GM18508 (cell line): ENCODE data around the gene SLC35A5.
"Not testable (repeated sequence)": the region's sequence is repeated elsewhere in the genome, so short reads cannot be mapped to it uniquely, and the experiment has no call there.

ENCODE experiments used
- ATAC-seq: cut with Tn5 transposase; IDR thresholded peaks from one replicate; pipeline ENCODE4 v1.9.1; 2021; ENCODE audit warnings: moderate number of reproducible peaks; ENCODE audit not compliant: insufficient read depth, unreplicated experiment

The SLC35A5 gene, protein sequence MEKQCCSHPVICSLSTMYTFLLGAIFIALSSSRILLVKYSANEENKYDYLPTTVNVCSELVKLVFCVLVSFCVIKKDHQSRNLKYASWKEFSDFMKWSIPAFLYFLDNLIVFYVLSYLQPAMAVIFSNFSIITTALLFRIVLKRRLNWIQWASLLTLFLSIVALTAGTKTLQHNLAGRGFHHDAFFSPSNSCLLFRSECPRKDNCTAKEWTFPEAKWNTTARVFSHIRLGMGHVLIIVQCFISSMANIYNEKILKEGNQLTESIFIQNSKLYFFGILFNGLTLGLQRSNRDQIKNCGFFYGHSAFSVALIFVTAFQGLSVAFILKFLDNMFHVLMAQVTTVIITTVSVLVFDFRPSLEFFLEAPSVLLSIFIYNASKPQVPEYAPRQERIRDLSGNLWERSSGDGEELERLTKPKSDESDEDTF

GRCh38 chr3:112561734-112562529 is at the start of gene SLC35A5, which contains the start of gene ATG3:
Gene SLC35A5 (plus strand): TSS chr3:112562045. CDS start chr3:112563404, 1,359 bp downstream.
Gene ATG3 (minus strand): TSS chr3:112561962. CDS start chr3:112561528, 434 bp downstream.
- peak; percentile 63 for ATAC-seq

- no peak for ATAC-seq
Observed at GRCh38 chr3:112512320-112512719, 49.5 kb upstream of the SLC35A5 start.

DNA sequence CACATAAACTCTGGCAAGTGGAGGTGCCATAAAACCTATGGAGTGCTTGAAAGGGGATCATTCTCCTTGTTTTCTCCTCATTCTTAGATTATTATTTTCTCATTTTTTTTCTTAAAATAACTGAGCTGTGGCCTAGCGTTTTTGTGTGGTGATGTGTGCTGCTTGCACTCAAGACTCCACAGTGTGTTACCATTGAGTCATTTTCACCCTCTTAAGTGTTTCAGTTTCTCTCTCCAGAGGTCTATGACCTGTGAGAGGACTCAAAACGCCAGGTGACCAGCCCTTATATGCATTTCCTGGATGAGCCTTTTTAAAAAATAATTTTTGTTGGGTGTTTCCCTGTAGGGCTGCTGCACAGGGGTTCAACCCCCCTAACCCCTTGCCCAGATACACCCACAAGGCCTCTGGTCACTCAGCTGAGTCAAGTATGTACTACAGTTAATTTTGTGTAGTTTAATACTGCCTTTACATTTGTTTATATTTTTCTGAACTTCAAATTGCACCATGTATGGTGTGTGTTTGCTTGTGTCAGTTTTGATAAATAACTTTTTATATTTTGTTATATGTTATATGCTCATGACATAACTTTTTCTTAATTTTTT is 47.2 kb upstream of the SLC35A5 start:
- peak; percentile 96 for ATAC-seq

GRCh38 chr3:112518970-112519369 is 42.9 kb upstream of the SLC35A5 start:
- not testable (repeated sequence) for ATAC-seq

- ATAC-seq, result peak; percentile 36
Observed at GRCh38 chr3:112519424-112520001, 42.3 kb upstream of the SLC35A5 start.

GRCh38 chr3:112524127-112524526 is 37.7 kb upstream of the SLC35A5 start:
- not testable (repeated sequence) for ATAC-seq

- no peak for ATAC-seq
Observed at GRCh38 chr3:112530573-112530972, 31.3 kb upstream of the SLC35A5 start.

- no peak for ATAC-seq
Observed at GRCh38 chr3:112531358-112531781, 30.5 kb upstream of the SLC35A5 start.

DNA sequence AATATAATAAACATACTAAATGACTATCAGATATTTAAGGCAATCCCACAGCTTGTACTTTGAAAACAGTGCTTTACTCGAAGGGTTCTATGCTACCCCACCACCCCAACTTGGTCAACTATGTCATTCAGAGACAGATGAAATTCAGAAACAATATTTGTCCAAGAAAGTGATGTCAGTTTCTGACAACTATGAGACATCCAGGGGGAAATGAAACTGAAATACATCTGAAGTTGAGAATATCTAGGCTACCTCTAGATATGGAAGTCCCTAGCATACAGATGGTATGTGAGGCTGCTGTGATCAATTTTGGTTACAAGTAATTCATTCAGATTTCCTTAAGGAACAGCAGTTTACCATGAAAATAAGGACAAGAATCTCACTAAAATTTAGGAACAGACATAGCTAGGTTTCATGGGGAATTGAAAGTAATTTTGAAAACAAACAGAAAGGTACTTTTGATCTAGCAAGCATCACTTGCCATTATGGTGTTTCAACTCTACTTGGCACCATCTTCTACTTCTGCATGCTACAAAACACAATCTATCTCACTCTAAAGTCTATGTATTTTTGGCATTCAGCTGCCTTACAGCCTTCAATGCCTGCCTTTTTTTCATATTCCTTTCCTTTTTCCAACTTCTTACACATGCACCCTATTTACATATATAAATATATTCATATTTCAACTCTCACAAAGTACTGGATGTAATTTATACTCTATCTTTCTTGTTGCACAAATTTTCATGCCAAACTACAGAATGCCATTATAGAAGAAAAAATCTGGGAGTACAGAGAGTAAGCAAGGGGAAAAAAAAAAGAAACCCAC is 21.8 kb upstream of the SLC35A5 start:
- peak; percentile 89 for ATAC-seq

GRCh38 chr3:112546216-112546759 is 15.6 kb upstream of the SLC35A5 start:
- ATAC-seq, result no peak

DNA sequence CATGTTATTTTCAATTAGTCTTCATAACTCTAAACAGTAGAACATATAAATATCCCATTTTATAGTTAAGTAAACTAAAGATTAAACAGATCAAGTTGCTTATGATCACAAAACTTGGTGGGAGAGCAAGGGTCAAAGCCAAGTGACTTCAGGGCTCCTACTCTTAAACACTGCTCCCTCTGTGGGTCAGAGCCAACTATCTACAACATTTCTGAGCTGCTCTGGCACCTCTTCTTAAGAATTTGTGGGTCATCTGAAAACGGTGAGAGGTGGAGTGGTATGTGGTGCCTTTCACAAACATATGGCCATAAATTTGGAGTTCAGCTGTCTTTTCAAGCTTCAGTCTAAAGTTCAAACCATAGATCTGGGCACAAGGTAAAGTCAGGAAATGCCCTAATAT is 11.0 kb upstream of the SLC35A5 start:
- ATAC-seq, result no peak

DNA sequence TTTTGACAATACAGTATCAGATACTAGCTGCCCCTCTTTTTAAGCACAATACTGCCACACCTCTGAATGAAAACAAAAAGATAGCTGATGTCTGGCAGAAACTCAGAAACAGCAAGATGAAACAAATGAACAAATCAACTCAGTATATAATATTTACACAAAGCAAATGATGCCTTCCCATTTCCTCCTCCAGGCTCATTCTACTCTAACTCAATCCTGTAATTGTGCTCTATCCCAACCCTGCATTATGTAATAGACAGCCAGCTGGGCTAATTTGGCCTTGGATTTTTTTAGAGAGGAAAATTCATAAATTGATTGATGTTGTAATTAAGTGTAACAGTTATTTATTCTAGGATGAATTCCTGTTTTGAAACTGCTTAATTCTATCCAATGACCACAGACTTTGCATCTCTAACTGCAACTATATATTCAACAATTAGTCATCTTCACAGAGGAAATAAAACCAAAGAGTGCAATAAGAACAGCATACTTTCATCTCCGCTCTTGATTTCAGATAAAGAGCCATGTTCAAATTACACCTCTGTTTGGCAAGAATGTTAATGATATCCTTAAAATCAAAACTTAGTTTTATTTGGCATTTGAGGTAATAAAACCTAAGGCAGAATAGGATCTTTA is 6.2 kb upstream of the SLC35A5 start:
- ATAC-seq, result no peak

- no peak for ATAC-seq
Observed at GRCh38 chr3:112557976-112558375, 3.9 kb upstream of the SLC35A5 start.

DNA sequence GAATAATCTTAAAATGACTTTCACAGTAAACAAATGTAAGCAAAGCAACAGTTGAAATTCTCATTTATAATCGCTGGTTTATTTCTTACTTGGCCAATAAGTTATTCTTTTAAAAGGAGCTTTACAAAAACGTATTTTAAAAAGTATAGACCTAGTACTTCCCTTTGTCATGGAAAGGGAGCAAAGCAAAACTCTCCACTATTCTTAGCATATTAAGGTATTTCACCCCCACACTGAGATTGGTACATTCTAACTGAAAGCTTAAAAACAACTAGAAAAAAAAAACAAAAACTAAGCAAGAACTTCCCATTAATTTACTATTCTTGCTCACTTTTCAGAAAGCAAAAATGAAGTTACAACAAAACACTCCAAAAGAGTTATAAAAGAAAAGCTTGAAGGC is 1.5 kb upstream of the SLC35A5 start:
- ATAC-seq, result no peak

DNA sequence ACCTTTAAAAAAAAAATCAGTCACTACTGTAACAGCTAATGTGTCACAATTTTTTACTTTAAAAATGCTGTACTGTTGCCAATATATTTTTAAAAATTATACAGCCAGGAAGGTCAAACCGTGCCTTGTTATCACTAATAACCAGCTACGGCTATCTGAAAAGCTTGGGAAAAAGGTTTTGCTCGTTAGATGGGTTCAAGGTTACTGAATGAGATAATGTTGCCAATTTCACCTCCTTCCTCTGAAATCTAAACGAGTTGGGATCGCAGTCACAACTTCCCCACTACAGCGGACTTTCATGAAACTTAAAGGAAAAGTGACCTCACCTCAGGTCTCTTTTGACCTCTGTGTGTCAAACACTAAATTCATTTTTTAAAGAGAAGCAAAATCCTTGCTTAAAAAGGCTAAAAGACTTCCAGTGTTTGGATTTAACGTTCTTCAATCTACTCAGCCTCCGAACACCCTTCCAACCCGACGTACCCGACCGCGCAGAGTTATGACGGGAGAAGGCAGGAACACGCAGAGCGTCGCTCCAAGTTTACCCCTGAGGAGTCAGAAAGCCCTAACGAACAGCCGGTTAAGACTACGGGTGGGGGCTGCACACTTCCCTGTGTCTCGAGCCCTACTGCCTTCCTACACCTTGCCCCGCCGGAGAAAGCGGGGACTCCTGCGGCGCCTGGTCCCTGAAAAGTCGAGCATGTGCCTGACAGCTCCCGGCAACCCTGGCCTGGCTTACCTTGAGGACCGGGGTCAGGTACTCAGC is 943 bp upstream of the SLC35A5 start:
- peak; percentile 9 for ATAC-seq

- peak; percentile 20 for ATAC-seq
Observed at GRCh38 chr3:112561484-112561733, 436 bp upstream of the SLC35A5 start.

GRCh38 chr3:112564247-112564939 is 2.5 kb downstream of the SLC35A5 start:
- not testable (repeated sequence) for ATAC-seq

- no peak for ATAC-seq
Observed at GRCh38 chr3:112564940-112565305, 3.1 kb downstream of the SLC35A5 start.
